Suprapubic skin (tissue), 4 donors: ENCODE data around the gene TSR1.

Experiments
- CTCF ChIP-seq, 2 donors: fragments of 200-600 bp in 1 of 2; fragments of 450-650 bp in 1 of 2; sonication (generic) in 1 of 2; IDR thresholded peaks; one replicate each; pipeline ENCODE4 v1.5.1; 2016 to 2019; ENCODE audit warnings: antibody characterized with exemption in 2 of 2, mild to moderate bottlenecking in 1 of 2, moderate library complexity in 1 of 2
- POLR2A ChIP-seq, 2 donors: fragments of 450-650 bp; IDR thresholded peaks; one replicate each; pipeline ENCODE4 v1.6.1; 2017; ENCODE audit warnings: antibody characterized with exemption in 2 of 2, mild to moderate bottlenecking in 2 of 2, moderate library complexity in 2 of 2
- POLR2AphosphoS5 ChIP-seq, 3 donors: sonication (generic); formaldehyde crosslinking; IDR thresholded peaks; one replicate each; pipeline ENCODE4 v1.6.1; 2017; ENCODE audit warnings: antibody characterized with exemption in 3 of 3

- no peak for TF ChIP-seq CTCF (IDR thresholded peaks at IDR 0.05)
- TF ChIP-seq POLR2A (IDR thresholded peaks at IDR 0.05) = no peak
- TF ChIP-seq POLR2AphosphoS5 (IDR thresholded peaks at IDR 0.05) = no peak
Observed at GRCh38 chr17:2365132-2365531, 28.9 kb upstream of the TSR1 start.
